GM18867 (cell line): ENCODE data around the gene LANCL3.
A peak's percentile ranks its signal among the peaks of the same experiment; 100 is the strongest.
"Not testable (repeated sequence)": the region's sequence is repeated elsewhere in the genome, so short reads cannot be mapped to it uniquely, and the experiment has no call there.

ENCODE experiments used
- ATAC-seq: cut with Tn5 transposase; IDR thresholded peaks from one replicate; pipeline ENCODE4 v1.9.1; 2021; ENCODE audit warnings: mild to moderate bottlenecking, moderate library complexity; ENCODE audit not compliant: unreplicated experiment

Gene LANCL3

GRCh38 chrX:37613933-37614332 is 42.5 kb downstream of the LANCL3 start:
- no peak for ATAC-seq

GRCh38 chrX:37627602-37628001 is 56.1 kb downstream of the LANCL3 start:
- ATAC-seq, result no peak

- ATAC-seq, result no peak
These were observed 66.6 kb downstream of the LANCL3 start for GRCh38 chrX:37638047-37638446.

GRCh38 chrX:37640142-37640541 is 68.7 kb downstream of the LANCL3 start:
- no peak for ATAC-seq

- ATAC-seq, result no peak
These were observed 70.4 kb downstream of the LANCL3 start for GRCh38 chrX:37641859-37642258.

GRCh38 chrX:37644381-37645305 is 73.2 kb downstream of the LANCL3 start:
- no peak for ATAC-seq

- no peak for ATAC-seq
These were observed 74.8 kb downstream of the LANCL3 start for GRCh38 chrX:37646254-37646653.

- ATAC-seq, result not testable (repeated sequence)
These were observed 79.4 kb downstream of the LANCL3 start for GRCh38 chrX:37650879-37651278.

- no peak for ATAC-seq
These were observed 80.5 kb downstream of the LANCL3 start for GRCh38 chrX:37651921-37652452.

GRCh38 chrX:37652589-37653231 is 81.2 kb downstream of the LANCL3 start:
- no peak for ATAC-seq

GRCh38 chrX:37653397-37654085 is 82.1 kb downstream of the LANCL3 start:
- ATAC-seq, result no peak

- ATAC-seq, result no peak
These were observed 87.0 kb downstream of the LANCL3 start for GRCh38 chrX:37658343-37659030.

GRCh38 chrX:37659047-37659446 is 87.6 kb downstream of the LANCL3 start:
- no peak for ATAC-seq

- ATAC-seq, result no peak
These were observed 90.7 kb downstream of the LANCL3 start for GRCh38 chrX:37662181-37662580.

- no peak for ATAC-seq
These were observed 95.1 kb downstream of the LANCL3 start for GRCh38 chrX:37666516-37666915.

- ATAC-seq, result no peak
These were observed 95.7 kb downstream of the LANCL3 start for GRCh38 chrX:37667141-37667540.

- no peak for ATAC-seq
These were observed 101.1 kb downstream of the LANCL3 start for GRCh38 chrX:37672563-37672962.

GRCh38 chrX:37676811-37677210 is 105.3 kb downstream of the LANCL3 start:
- no peak for ATAC-seq

- ATAC-seq, result no peak
These were observed 105.8 kb downstream of the LANCL3 start for GRCh38 chrX:37677243-37677642.

- peak; percentile 91 for ATAC-seq
These were observed 106.3 kb downstream of the LANCL3 start for GRCh38 chrX:37677765-37678164.

- no peak for ATAC-seq
These were observed 107.1 kb downstream of the LANCL3 start for GRCh38 chrX:37678574-37678973.
